ENCODE results near the gene SPATA31D4.

The SPATA31D4 gene

GRCh38 chr9:81981883-81982282 lies 53.7 kb downstream of the SPATA31D4 start:
- H3K27me3 Mint-ChIP-seq: no peaks in the 10 kb centered on the region
- no peak overlapping the region for H3K4me3 Mint-ChIP-seq
- CTCF ChIA-PET: no interaction called here
- H3K4me1 Mint-ChIP-seq: no peaks in the 10 kb centered on the region
- peaks cover 1% of the 10 kb centered on the region for H3K9me3 Mint-ChIP-seq
- no peak overlapping the region for H3K27ac Mint-ChIP-seq
- no peaks in the 10 kb centered on the region for H3K36me3 Mint-ChIP-seq
- DNase-seq: no peak

Data from activated naive CD4-positive, alpha-beta T cell treated with anti-CD3 and anti-CD28 coated beads, Interleukin-2, amount 10 ng/mL, durations not matched to agents 7 days and 5 days (primary cell).